K562 (cell line): ENCODE measurements around the gene FERMT3. TPM values are rescaled to one million over a fixed set of nuclear protein-coding genes. Genes with fewer than 3 reads are reported as not detected.

Experiments
- ATAC-seq: fragments of 200-7000 bp; cut with Tn5 transposase; 3 replicates; pipeline ENCODE4 v1.9.1; 2020; ENCODE audit warnings: moderate library complexity
- BruUV-seq: library from RNA; stranded (reverse); fragments of 400-500 nt; replicated peaks from 2 replicates; lab custom pipeline; 2021; lab: Mats Ljungman, UMichigan
- CTCF ChIA-PET: fragments of 300-600 bp; formaldehyde crosslinking; extraction: SDS; loops from one replicate; lab custom pipeline; 2021; ENCODE audit warnings: low intra/inter-chr PET ratio; lab: Yijun Ruan, JAX
- POLR2A ChIA-PET: fragments of 300-600, 350-650 bp; sonication (Branson Sonifier 250); formaldehyde crosslinking; extraction: SDS; loops from one replicate; lab custom pipeline; 2021; ENCODE audit warnings: antibody characterized with exemption, inconsistent platforms; lab: Yijun Ruan, JAX
- DNase-seq, 4 experiments: peaks; one replicate each; pipeline versions ENCODE4 v3.0.0 to v3.0.0-alpha.2; 2011 to 2018; ENCODE audit warnings: low spot score in 3 of 4, mixed read lengths in 3 of 4; ENCODE audit errors: extremely low read depth in 1 of 4
- FAIRE-seq: peaks from 2 replicates; lab custom pipeline; 2011; peaks lifted over from hg19 to GRCh38; lab: Jason Lieb, UNC
- H2AFZ ChIP-seq: 2 replicates; pipeline ENCODE4 v1.6.0; 2011; ENCODE audit warnings: low read depth, low read length, control low read depth, inconsistent platforms
- H3K27ac ChIP-seq: fragments of 200-600 bp; 3 replicates; pipeline ENCODE4 v1.8.0; 2011; ENCODE audit warnings: low read depth, mild to moderate bottlenecking, control low read depth, inconsistent platforms, low read length, moderate library complexity, mixed read lengths; ENCODE audit errors: extremely low read depth
- H3K27me3 ChIP-seq, 2 experiments: fragments of 300-600 bp in 1 of 2; 2 replicates in 1 of 2; 3 replicates in 1 of 2; pipeline versions ENCODE4 v1.6.0 to v1.8.0; 2011; ENCODE audit warnings: inconsistent platforms in 2 of 2, low read length in 2 of 2, mild to moderate bottlenecking in 1 of 2, mixed read lengths in 1 of 2, moderate library complexity in 1 of 2; ENCODE audit not compliant: control insufficient read depth in 2 of 2, insufficient read depth in 2 of 2
- H3K36me3 ChIP-seq: fragments of 300-600 bp; 3 replicates; pipeline ENCODE4 v1.8.0; 2011; ENCODE audit warnings: mild to moderate bottlenecking, low read length, inconsistent platforms; ENCODE audit not compliant: control insufficient read depth, insufficient read depth
- H3K4me1 ChIP-seq, 2 experiments: fragments of 200-600 bp in 1 of 2; replicated peaks in 1 of 2; 2 replicates in 1 of 2; 3 replicates in 1 of 2; pipeline versions ENCODE4 v1.5.1 to v1.8.0; 2011; ENCODE audit warnings: inconsistent platforms in 2 of 2, low read length in 2 of 2, mild to moderate bottlenecking in 1 of 2, mixed read lengths in 1 of 2, moderate library complexity in 1 of 2; ENCODE audit not compliant: control insufficient read depth in 2 of 2, insufficient read depth in 2 of 2
- H3K4me2 ChIP-seq: 2 replicates; pipeline ENCODE4 v1.6.1; 2011; ENCODE audit warnings: low read length, control low read depth, inconsistent platforms, mixed read lengths; ENCODE audit not compliant: insufficient read depth
- H3K4me3 ChIP-seq: fragments of 200-600 bp; sonication (generic), shearing (Covaris generic); 2 replicates; pipeline ENCODE4 v1.5.1; 2016; ENCODE audit warnings: control low read depth, inconsistent platforms
- H3K79me2 ChIP-seq: fragments of 200-600 bp; 3 replicates; pipeline ENCODE4 v1.8.0; 2011; ENCODE audit warnings: low read length, inconsistent platforms; ENCODE audit not compliant: control insufficient read depth, insufficient read depth
- H3K9ac ChIP-seq, 2 experiments: 2 replicates each; pipeline versions ENCODE4 v1.6.0 to v1.6.1; 2011; ENCODE audit warnings: low read depth in 2 of 2, low read length in 2 of 2, control low read depth in 1 of 2, inconsistent platforms in 1 of 2, mild to moderate bottlenecking in 1 of 2, mixed read lengths in 1 of 2; ENCODE audit not compliant: insufficient read depth in 1 of 2
- H3K9me1 ChIP-seq: one replicate; pipeline ENCODE4 v1.6.0; 2011; ENCODE audit warnings: inconsistent platforms, mild to moderate bottlenecking, low read length, moderate library complexity; ENCODE audit not compliant: control insufficient read depth, insufficient read depth
- H3K9me3 ChIP-seq: replicated peaks from 2 replicates; pipeline ENCODE4 v1.5.1; 2011; ENCODE audit warnings: low read depth, low read length, inconsistent platforms; ENCODE audit not compliant: control insufficient read depth, insufficient read depth
- H4K20me1 ChIP-seq: replicated peaks from 2 replicates; pipeline ENCODE4 v1.6.1; 2011; ENCODE audit warnings: low read length, inconsistent platforms, mixed read lengths; ENCODE audit not compliant: control insufficient read depth, insufficient read depth
- CGGBP1 ChIP-seq: fragments of 250-450 bp; sonication (Bioruptor Pico); IDR thresholded peaks from 2 replicates; pipeline ENCODE4 v1.9.0; 2021; ENCODE audit warnings: mild to moderate bottlenecking
- CREB3 ChIP-seq: fragments of 450-650 bp; conservative IDR thresholded peaks from 2 replicates; pipeline ENCODE4 v1.6.1; 2016; ENCODE audit warnings: missing genetic modification characterization, low read depth, mild to moderate bottlenecking, missing compliant biosample characterization, moderate library complexity
- GABPB1 ChIP-seq: sonication (generic); formaldehyde crosslinking; IDR thresholded peaks from 2 replicates; pipeline ENCODE4 v1.8.0; 2022; ENCODE audit warnings: mild to moderate bottlenecking, missing genetic modification reagents
- KDM4B ChIP-seq, 2 experiments: fragments of 450-650 bp in 1 of 2; sonication (generic) in 1 of 2; IDR thresholded peaks; 2 replicates each; pipeline ENCODE4 v1.6.1; 2016 to 2017; ENCODE audit warnings: borderline replicate concordance in 2 of 2, antibody characterized with exemption in 1 of 2, low read depth in 1 of 2, mild to moderate bottlenecking in 1 of 2
- MNT ChIP-seq, 2 experiments: fragments of 450-650 bp; conservative IDR thresholded peaks; 2 replicates each; pipeline ENCODE4 v1.6.1; 2017; ENCODE audit warnings: mild to moderate bottlenecking in 2 of 2, moderate library complexity in 2 of 2
- PRDM10 ChIP-seq: fragments of 450-650 bp; IDR thresholded peaks from 2 replicates; pipeline ENCODE4 v1.6.1; 2018; ENCODE audit not compliant: partially characterized antibody
- SP1 ChIP-seq: sonication (generic); formaldehyde crosslinking; IDR thresholded peaks from 2 replicates; pipeline ENCODE4 v1.8.1; 2022; ENCODE audit warnings: mild to moderate bottlenecking, missing genetic modification reagents
- TFAP4 ChIP-seq: sonication (generic); formaldehyde crosslinking; IDR thresholded peaks from 2 replicates; pipeline ENCODE4 v1.8.0; 2022; ENCODE audit warnings: missing genetic modification reagents, mild to moderate bottlenecking, moderate library complexity, borderline replicate concordance
- ZBTB2 ChIP-seq: fragments of 450-650 bp; IDR thresholded peaks from 2 replicates; pipeline ENCODE4 v1.6.1; 2016; ENCODE audit warnings: antibody characterized with exemption
- WGBS: fragments of 100-300 bp; shearing (Covaris generic); methylation state at CpG from one replicate; pipeline ENCODE4 v1.1.6; 2016; ENCODE audit warnings: low coverage, mixed read lengths; ENCODE audit not compliant: insufficient coverage; ENCODE audit errors: missing lambda C conversion rate; 5-methylcytosine and 5-hydroxymethylcytosine counted together
- in situ Hi-C: fragments of 300-500 bp; cut with MboI; formaldehyde crosslinking; loops from 4 replicates; pipeline ENCODE4 v1.15.0; 2018; ENCODE audit warnings: inconsistent platforms, mixed read lengths
- intact Hi-C: fragments of 100-400 bp; cut with micrococcal nuclease; formaldehyde crosslinking; loops from 2 replicates; pipeline ENCODE4 v1.14.2; 2022
- polyA plus RNA-seq, 8 experiments: library from polyadenylated mRNA; depleted of rRNA in 4 of 8; stranded (reverse) in 5 of 8; unstranded in 3 of 8; fragments of >200 nt; fragmentation: Nextera tagmentation in 2 of 8; fragmentation: Illumina TruSeq in 1 of 8; extraction: Ambion mirVana in 2 of 8; extraction: Trizol in 1 of 8; gene quantifications; 2 replicates each; pipeline versions ENCODE4 v1.2.1 to v1.2.3, GENCODE V29; 2011 to 2014; ENCODE audit warnings: inconsistent platforms in 1 of 8, missing spikeins in 1 of 8
- total RNA-seq, 7 experiments: library from RNA; depleted of rRNA in 6 of 7; stranded (reverse); fragments of >200 nt in 6 of 7; fragmentation: Illumina TruSeq in 2 of 7; extraction: Trizol in 2 of 7; gene quantifications; 2 replicates each; pipeline versions ENCODE4 v1.2.1 to v1.2.3, GENCODE V29; 2011 to 2021; ENCODE audit warnings: low replicate concordance in 1 of 7

FERMT3 gene
- total and polyA plus RNA-seq, 9 of the 15 experiments (the other 6 are each of a cell fraction or from before 2014, with no cell fraction given): 3.2 to 275 (median 79.7) TPM

GRCh38 chr11:64251016-64251752, 44.7 kb downstream of the FERMT3 start, which contains the start of gene PLCB3:
TSS of gene PLCB3 (plus strand) at chr11:64251530. CDS start at chr11:64251650, 120 bp downstream.
- Histone ChIP-seq H3K27me3 (no peaks in the 10 kb centered on the region), H3K4me1 (peaks cover 30 to 87% of the 10 kb centered on the region in 2 experiments), H3K9ac (peak within 1 kb of the TSS; percentile 84 to 95), H2AFZ (peak within 1 kb of the TSS; percentile 94), H3K9me3 (no peaks in the 10 kb centered on the region), H3K4me2 (peak within 1 kb of the TSS; percentile 88), H3K36me3 (peaks cover 32% of the 10 kb centered on the region; the same call in 2 of the 3 replicates), H3K79me2 (peaks cover 29% of the 10 kb centered on the region), H3K27ac (peak within 1 kb of the TSS; percentile 80), H3K9me1 (no peaks in the 10 kb centered on the region), H3K4me3 (peak within 1 kb of the TSS; percentile 87), H4K20me1 (peaks cover 7% of the 10 kb centered on the region)
- DNase-seq: peak; percentile 60 to 92 (median 84)
- intact Hi-C loops (no loop called here), in situ Hi-C loops (no loop called here)
- 0% methylated on average over 25 of the region's 75 CpGs for WGBS
- BruUV-seq: TSS peak; percentile 49
- ChIA-PET CTCF (interaction anchor here (0.6 to 0.7 kb wide), 2 partner anchors 49 to 1345 kb away, joined by 3 read pairs; partner anchors contain the start of gene CATSPERZ), POLR2A (interaction anchor here (1.0 to 7.8 kb wide), 6 partner anchors 8 to 45 kb away, joined by 3 to 58 read pairs (median 7); partner anchors contain the start of gene FERMT3)
- peak; percentile 60 for ATAC-seq
- no peak for FAIRE-seq
- TF ChIP-seq CGGBP1 (no peak), CREB3 (tag) (no peak), TFAP4 (CRISPR knock-in tag) (0 out of 2 replicates have a peak, but pooled peaks have one; percentile 38), MNT (conservative IDR thresholded peaks at IDR 0.05) (peak in 1 of 2 experiments; percentile 28; a peak in 1 of 4 replicates), ZBTB2 (0 out of 2 replicates have a peak, but pooled peaks have one; percentile 40), GABPB1 (peak; percentile 64; the same call in 1 of the 2 replicates), SP1 (peak; percentile 74), PRDM10 (peak; percentile 82), KDM4B (IDR thresholded peaks at IDR 0.05; ENCODE audit: borderline replicate concordance in 2 of 2, low read depth in 1 of 2) (peak in 1 of 2 experiments; percentile 10; a peak in 1 of 4 replicates)
